HCT116 (cell line): Measurements from ENCODE around the gene SDF4. TPM values are rescaled to one million over a fixed set of nuclear protein-coding genes. Genes with fewer than 3 reads are reported as not detected.

Experiments
- ATAC-seq: fragments of 200-7000 bp; cut with Tn5 transposase; 2 replicates; pipeline ENCODE4 v1.9.1; 2020; ENCODE audit warnings: mild to moderate bottlenecking, moderate library complexity
- BruUV-seq: library from RNA; stranded (reverse); fragments of 400-500 nt; replicated peaks from 2 replicates; lab custom pipeline; 2021; lab: Mats Ljungman, UMichigan
- CTCF ChIA-PET: fragments of 300-600 bp; sonication (Branson Sonifier 250); formaldehyde crosslinking; loops from one replicate; lab custom pipeline; 2021; ENCODE audit warnings: antibody characterized with exemption; lab: Charles Lee
- POLR2A ChIA-PET: fragments of 300-600, 350-600 bp; sonication (Branson Sonifier 250); formaldehyde crosslinking; loops from one replicate; lab custom pipeline; 2021; ENCODE audit warnings: antibody characterized with exemption; lab: Charles Lee
- RAD21 ChIA-PET, 2 experiments: fragments of 300-600 bp; sonication (Branson Sonifier 250); formaldehyde crosslinking; loops; one replicate each; lab custom pipeline; 2023; ENCODE audit warnings: low total read pairs in 2 of 2; ENCODE audit not compliant: uncharacterized antibody in 2 of 2, unreplicated experiment in 2 of 2, low non-redundant PET in 1 of 2; lab: Charles Lee
- DNase-seq: peaks from one replicate; pipeline ENCODE4 v3.0.0-alpha.2; 2010; ENCODE audit warnings: low read depth, low spot score
- H2AFZ ChIP-seq: fragments of 200-600 bp; shearing (Covaris generic), sonication (generic); 2 replicates; pipeline ENCODE4 v1.6.1; 2017; ENCODE audit warnings: low read depth, mixed run types, mixed read lengths, antibody characterized with exemption, low read length; ENCODE audit not compliant: poor library complexity, severe bottlenecking
- H3K27ac ChIP-seq: 2 replicates; pipeline ENCODE4 v1.5.1; 2012; ENCODE audit warnings: low read depth, low read length
- H3K27me3 ChIP-seq: fragments of 200-600 bp; sonication (generic); 2 replicates; pipeline ENCODE4 v1.6.1; 2016; ENCODE audit warnings: mixed run types, low read length, mixed read lengths; ENCODE audit not compliant: insufficient read depth
- H3K36me3 ChIP-seq, 2 experiments: fragments of 200-500 bp in 1 of 2; fragments of 200-600 bp in 1 of 2; sonication (Bioruptor generic) in 1 of 2; sonication (generic) in 1 of 2; 2 replicates each; pipeline versions ENCODE4 v1.5.1 to v1.6.1; 2014 to 2016; ENCODE audit warnings: low read length in 2 of 2, inconsistent platforms in 1 of 2, mixed read lengths in 1 of 2, mixed run types in 1 of 2; ENCODE audit not compliant: insufficient read depth in 2 of 2, control insufficient read depth in 1 of 2
- H3K4me1 ChIP-seq, 2 experiments: fragments of 200-600 bp in 1 of 2; sonication (generic) in 1 of 2; 2 replicates each; pipeline versions ENCODE4 v1.5.1 to v1.6.1; 2012 to 2017; ENCODE audit warnings: low read length in 2 of 2, inconsistent platforms in 1 of 2, mild to moderate bottlenecking in 1 of 2, mixed read lengths in 1 of 2, mixed run types in 1 of 2, moderate library complexity in 1 of 2; ENCODE audit not compliant: insufficient read depth in 2 of 2, control insufficient read depth in 1 of 2
- H3K4me2 ChIP-seq: fragments of 200-600 bp; sonication (generic); 2 replicates; pipeline ENCODE4 v1.6.1; 2017; ENCODE audit warnings: mixed run types, low read length, mixed read lengths
- H3K4me3 ChIP-seq, 2 experiments: fragments of 200-600 bp in 1 of 2; sonication (generic) in 1 of 2; replicated peaks in 1 of 2; 2 replicates each; pipeline ENCODE4 v1.5.1; 2011 to 2016; ENCODE audit warnings: low read length in 2 of 2, control low read depth in 1 of 2, low read depth in 1 of 2, mild to moderate bottlenecking in 1 of 2, mixed read lengths in 1 of 2, mixed run types in 1 of 2
- H3K79me2 ChIP-seq: fragments of 200-600 bp; sonication (generic); 2 replicates; pipeline ENCODE4 v1.6.1; 2017; ENCODE audit warnings: mild to moderate bottlenecking, mixed run types, low read length, moderate library complexity, mixed read lengths; ENCODE audit not compliant: insufficient read depth
- H3K9ac ChIP-seq: fragments of 200-600 bp; sonication (generic); 2 replicates; pipeline ENCODE4 v1.6.1; 2016; ENCODE audit warnings: low read length, mixed read lengths
- H3K9me2 ChIP-seq: fragments of 200-600 bp; sonication (generic), shearing (Covaris generic); 2 replicates; pipeline ENCODE4 v1.6.1; 2017; ENCODE audit warnings: mixed run types, mild to moderate bottlenecking, moderate library complexity; ENCODE audit not compliant: insufficient read depth
- H3K9me3 ChIP-seq, 2 experiments: fragments of 200-500 bp in 1 of 2; fragments of 200-600 bp in 1 of 2; sonication (Bioruptor generic) in 1 of 2; sonication (generic) in 1 of 2; 2 replicates each; pipeline ENCODE4 v1.6.1; 2014 to 2017; ENCODE audit warnings: low read length in 2 of 2, mixed read lengths in 2 of 2, inconsistent platforms in 1 of 2, low read depth in 1 of 2, mild to moderate bottlenecking in 1 of 2, mixed run types in 1 of 2, moderate library complexity in 1 of 2; ENCODE audit not compliant: control insufficient read depth in 1 of 2, insufficient read depth in 1 of 2
- H4K20me1 ChIP-seq: fragments of 200-600 bp; sonication (generic), shearing (Covaris generic); 2 replicates; pipeline ENCODE4 v1.6.1; 2017; ENCODE audit warnings: mixed run types, mild to moderate bottlenecking, moderate library complexity; ENCODE audit not compliant: insufficient read depth
- CEBPB ChIP-seq: IDR thresholded peaks from 2 replicates; pipeline ENCODE4 v1.6.1; 2012; ENCODE audit warnings: low read depth
- ELF1 ChIP-seq: IDR thresholded peaks from 2 replicates; pipeline ENCODE4 v1.6.1; 2012; ENCODE audit warnings: low read depth, borderline replicate concordance
- FOSL1 ChIP-seq: IDR thresholded peaks from 2 replicates; pipeline ENCODE4 v1.6.1; 2012; ENCODE audit warnings: low read depth
- MAX ChIP-seq: IDR thresholded peaks from 2 replicates; pipeline ENCODE4 v1.6.1; 2012
- RAD21 ChIP-seq: IDR thresholded peaks from 2 replicates; pipeline ENCODE4 v1.6.1; 2012; ENCODE audit warnings: low read depth, mild to moderate bottlenecking
- REST ChIP-seq: IDR thresholded peaks from 2 replicates; pipeline ENCODE4 v1.6.1; 2012; ENCODE audit warnings: low read depth
- SP1 ChIP-seq: IDR thresholded peaks from 2 replicates; pipeline ENCODE4 v1.6.1; 2012; ENCODE audit warnings: low read depth
- ZBTB33 ChIP-seq: IDR thresholded peaks from 2 replicates; pipeline ENCODE4 v1.6.1; 2011; ENCODE audit warnings: mild to moderate bottlenecking, low read length, moderate library complexity; ENCODE audit not compliant: insufficient replicate concordance; ENCODE audit errors: extremely low read depth
- ZNF274 ChIP-seq: fragments of 200-500 bp; sonication (Bioruptor generic); IDR thresholded peaks from 2 replicates; pipeline ENCODE4 v1.6.1; 2014; ENCODE audit warnings: mild to moderate bottlenecking, low read depth, low read length, inconsistent platforms
- intact Hi-C: fragments of 100-400 bp; cut with micrococcal nuclease; formaldehyde crosslinking; loops from 2 replicates; pipeline ENCODE4 v1.10.0; 2022
- total RNA-seq: library from RNA; stranded (reverse); gene quantifications from one replicate; pipeline ENCODE4 v1.2.1, GENCODE V29; 2021; ENCODE audit not compliant: unreplicated experiment

SDF4 gene
- total RNA-seq, 1 experiment from 2014 or later, result 133 TPM

- no peak overlapping the region for H3K9ac ChIP-seq
- CTCF ChIA-PET, result no interaction called here
- no peak overlapping the region for H3K4me3 ChIP-seq
- RAD21 ChIA-PET, result interaction anchor here in 1 of 2 experiments (0.8 kb wide), 1 partner anchor 62 kb away, joined by 3 read pairs; no protein-coding TSS in a partner anchor
- H2AFZ ChIP-seq, result no peak overlapping the region
- TF ChIP-seq RAD21, result no peak
- no peak for TF ChIP-seq REST
- TF ChIP-seq, all 23 proteins: peak for 0
- Histone ChIP-seq H3K9me2 (no peaks in the 10 kb centered on the region), H3K4me2 (peak overlapping the region; percentile 46; the same call in 1 of the 2 replicates), H3K27me3 (no peaks in the 10 kb centered on the region), H3K27ac (peak overlapping the region; percentile 8; the same call in 1 of the 2 replicates), H3K9me3 (no peaks in the 10 kb centered on the region), H3K79me2 (peaks cover 10% of the 10 kb centered on the region; the same call in 1 of the 2 replicates), H3K4me1 (peaks cover 9 to 22% of the 10 kb centered on the region in 2 experiments; a peak in 3 of 4 replicates), H3K36me3 (no peaks in the 10 kb centered on the region), H4K20me1 (no peaks in the 10 kb centered on the region)
- POLR2A ChIA-PET, result no interaction called here
- no peak for ATAC-seq
- DNase-seq, result no peak
- intact Hi-C loops, result no loop called here
- no TSS peak for BruUV-seq
These were observed 6.9 kb upstream of the SDF4 start for GRCh38 chr1:1238702-1239178.

GRCh38 chr1:1237874-1238701 is 6.3 kb upstream of the SDF4 start:
- RAD21 ChIA-PET, result no interaction called here
- H3K9me2 ChIP-seq, result no peaks in the 10 kb centered on the region
- H3K27me3 ChIP-seq, result no peaks in the 10 kb centered on the region
- H3K4me1 ChIP-seq, result peaks cover 9 to 23% of the 10 kb centered on the region in 2 experiments; a peak in 3 of 4 replicates
- ATAC-seq, result peak; percentile 56
- H3K27ac ChIP-seq, result peak overlapping the region; percentile 8; the same call in 1 of the 2 replicates
- H3K9me3 ChIP-seq, result no peaks in the 10 kb centered on the region
- no peak overlapping the region for H3K9ac ChIP-seq
- DNase-seq, result peak; percentile 38
- H3K36me3 ChIP-seq, result no peaks in the 10 kb centered on the region
- H3K79me2 ChIP-seq, result peaks cover 16% of the 10 kb centered on the region; the same call in 1 of the 2 replicates
- CTCF ChIA-PET, result no interaction called here
- H2AFZ ChIP-seq, result no peak overlapping the region
- POLR2A ChIA-PET, result no interaction called here
- H3K4me2 ChIP-seq, result peak overlapping the region; percentile 46
- intact Hi-C loops, result no loop called here
- no peak overlapping the region for H3K4me3 ChIP-seq
- H4K20me1 ChIP-seq, result no peaks in the 10 kb centered on the region
- BruUV-seq, result no TSS peak
- TF ChIP-seq SP1 (no peak), FOSL1 (no peak), MAX (no peak), ZNF274 (no peak), ELF1 (no peak), CEBPB (no peak), ZBTB33 (no peak)
